HG03460 (cell line): Measurements from ENCODE around the gene GH1.
"Not testable (repeated sequence)": the region's sequence is repeated elsewhere in the genome, so short reads cannot be mapped to it uniquely, and the experiment has no call there.

Experiments
- ATAC-seq: cut with Tn5 transposase; IDR thresholded peaks from one replicate; pipeline ENCODE4 v1.9.1; 2021; ENCODE audit not compliant: unreplicated experiment

GH1 gene

DNA sequence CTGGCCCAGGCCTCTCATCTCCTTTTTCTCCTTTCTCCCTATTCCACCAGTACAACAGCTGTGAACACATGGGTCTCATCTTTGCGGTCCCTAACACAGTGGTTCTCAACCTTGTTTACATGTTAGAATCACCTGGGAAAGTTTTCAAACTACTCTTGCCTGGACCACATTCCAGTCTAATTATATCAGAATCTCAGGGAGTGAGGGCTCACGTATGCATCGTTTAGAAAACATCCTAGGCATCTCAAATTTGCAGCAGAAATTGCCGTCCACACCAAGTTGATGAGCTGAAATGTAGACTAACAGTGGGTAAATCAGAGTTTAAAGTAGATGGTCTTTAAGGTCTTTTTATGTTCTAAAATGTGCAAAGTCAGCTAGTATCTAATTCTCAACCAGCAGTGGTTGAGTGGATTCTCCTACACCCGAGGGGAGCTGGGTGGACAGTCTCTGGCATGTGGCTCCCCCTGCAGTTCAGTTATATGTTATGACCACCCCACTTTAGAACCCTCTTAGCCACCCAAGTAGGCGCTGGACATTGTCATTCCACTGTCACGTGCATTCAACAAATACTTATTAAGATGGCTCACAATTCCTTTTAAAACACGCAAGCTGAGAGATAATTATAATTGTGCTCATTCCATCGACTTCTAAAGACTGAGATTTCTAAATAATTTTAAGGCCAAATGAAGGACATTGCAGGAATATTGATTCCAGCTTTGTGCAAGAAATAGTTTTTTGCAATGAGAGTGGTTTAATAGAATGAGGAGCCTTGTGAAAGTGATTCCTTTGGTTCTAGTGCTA is 48.9 kb downstream of the GH1 start:
- not testable (repeated sequence) for ATAC-seq
